ENCODE measurements around the gene SLIT2. TPM values are rescaled to one million over a fixed set of nuclear protein-coding genes. Genes with fewer than 3 reads are reported as not detected.

Gene SLIT2, protein sequence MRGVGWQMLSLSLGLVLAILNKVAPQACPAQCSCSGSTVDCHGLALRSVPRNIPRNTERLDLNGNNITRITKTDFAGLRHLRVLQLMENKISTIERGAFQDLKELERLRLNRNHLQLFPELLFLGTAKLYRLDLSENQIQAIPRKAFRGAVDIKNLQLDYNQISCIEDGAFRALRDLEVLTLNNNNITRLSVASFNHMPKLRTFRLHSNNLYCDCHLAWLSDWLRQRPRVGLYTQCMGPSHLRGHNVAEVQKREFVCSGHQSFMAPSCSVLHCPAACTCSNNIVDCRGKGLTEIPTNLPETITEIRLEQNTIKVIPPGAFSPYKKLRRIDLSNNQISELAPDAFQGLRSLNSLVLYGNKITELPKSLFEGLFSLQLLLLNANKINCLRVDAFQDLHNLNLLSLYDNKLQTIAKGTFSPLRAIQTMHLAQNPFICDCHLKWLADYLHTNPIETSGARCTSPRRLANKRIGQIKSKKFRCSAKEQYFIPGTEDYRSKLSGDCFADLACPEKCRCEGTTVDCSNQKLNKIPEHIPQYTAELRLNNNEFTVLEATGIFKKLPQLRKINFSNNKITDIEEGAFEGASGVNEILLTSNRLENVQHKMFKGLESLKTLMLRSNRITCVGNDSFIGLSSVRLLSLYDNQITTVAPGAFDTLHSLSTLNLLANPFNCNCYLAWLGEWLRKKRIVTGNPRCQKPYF (N-terminal part only)
- 26.4 and 26.9 TPM in 2 replicates for total RNA-seq

DNA sequence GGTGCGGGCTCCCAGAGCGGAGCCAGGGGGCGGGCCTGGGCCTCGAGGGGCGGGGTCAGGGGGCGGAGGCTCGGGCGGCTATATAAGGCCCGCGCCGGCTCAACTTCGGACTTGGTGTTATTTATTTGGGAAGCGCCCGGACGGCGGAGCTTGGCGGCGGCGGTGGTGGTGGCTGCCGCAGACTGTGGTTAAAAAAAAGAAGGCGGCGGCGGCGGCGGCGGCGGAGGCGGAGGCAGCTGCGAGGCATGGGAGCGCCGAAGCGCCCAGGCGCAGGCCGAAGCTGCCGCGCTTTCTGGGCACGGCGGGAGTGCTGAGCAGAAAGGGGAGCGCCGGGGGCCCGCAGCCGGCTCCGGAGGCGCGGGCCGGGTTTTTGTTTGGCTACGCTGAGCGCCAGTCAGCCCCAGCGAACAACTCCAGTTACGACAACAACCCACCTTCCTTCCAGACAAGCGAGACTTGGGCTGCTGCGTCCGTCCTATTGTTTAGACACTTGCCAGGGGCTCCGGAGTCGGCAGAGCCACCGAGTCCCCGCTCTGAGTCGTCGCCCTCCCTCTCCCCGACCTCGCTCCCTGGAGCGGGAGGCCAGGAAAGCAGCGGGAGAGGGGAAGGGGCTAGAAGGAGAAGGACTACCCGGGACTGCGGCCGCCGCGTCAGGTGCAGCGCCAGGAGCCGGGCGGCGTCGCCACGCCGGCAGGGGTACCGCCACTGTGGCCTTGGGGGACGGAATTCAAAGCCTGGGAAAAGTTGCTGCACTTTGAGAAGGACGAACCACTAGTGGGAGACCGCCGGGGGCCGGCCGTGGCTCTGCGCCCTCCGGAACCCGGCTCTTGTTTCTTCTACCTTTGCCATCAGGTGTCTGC, at the start of gene SLIT2:
SLIT2 (plus strand) TSS at position 110 of the 860 bp plus-strand sequence. CDS start 1,911 bp downstream, outside the sequence.

